ENCODE data around the gene FXYD6.
A peak's percentile ranks its signal among the peaks of the same experiment; 100 is the strongest.

The FXYD6 gene

GRCh38 chr11:117841551-117842031, 34.9 kb downstream of the FXYD6 start:
- DNase-seq, result no peak

- no peak for DNase-seq
Observed at GRCh38 chr11:117840881-117841550, 35.4 kb downstream of the FXYD6 start.

GRCh38 chr11:117839936-117840813, 36.3 kb downstream of the FXYD6 start:
- no peak for DNase-seq

- DNase-seq, result peak; percentile 1
Observed at GRCh38 chr11:117839380-117839881, 37.0 kb downstream of the FXYD6 start.

- peak; percentile 0 for DNase-seq
Observed at GRCh38 chr11:117838901-117839300, 37.6 kb downstream of the FXYD6 start.

GRCh38 chr11:117837791-117838190, 38.7 kb downstream of the FXYD6 start:
- no peak for DNase-seq

GRCh38 chr11:117837070-117837776, 39.2 kb downstream of the FXYD6 start:
- no peak for DNase-seq

GRCh38 chr11:117836077-117836960, 40.1 kb downstream of the FXYD6 start:
- no peak for DNase-seq

GRCh38 chr11:117835576-117835975, 40.9 kb downstream of the FXYD6 start:
- no peak for DNase-seq

- no peak for DNase-seq
Observed at GRCh38 chr11:117834838-117835443, 41.5 kb downstream of the FXYD6 start.

GRCh38 chr11:117834068-117834810, 42.2 kb downstream of the FXYD6 start:
- DNase-seq, result no peak

GRCh38 chr11:117833401-117833891, 43.0 kb downstream of the FXYD6 start:
- DNase-seq, result no peak

- no peak for DNase-seq
Observed at GRCh38 chr11:117832511-117832910, 43.9 kb downstream of the FXYD6 start.

- DNase-seq, result no peak
Observed at GRCh38 chr11:117831661-117832415, 44.6 kb downstream of the FXYD6 start.

GRCh38 chr11:117830674-117831351, 45.6 kb downstream of the FXYD6 start:
- peak; percentile 12 for DNase-seq

GRCh38 chr11:117830072-117830471, 46.4 kb downstream of the FXYD6 start:
- peak; percentile 1 for DNase-seq

GRCh38 chr11:117829369-117829725, 47.1 kb downstream of the FXYD6 start:
- peak; percentile 1 for DNase-seq

- DNase-seq, result peak; percentile 87
Observed at GRCh38 chr11:117828611-117829368, 47.7 kb downstream of the FXYD6 start.
